Panc1 (cell line): ENCODE data around the gene NSD2. TPM values are rescaled to one million over a fixed set of nuclear protein-coding genes. Genes with fewer than 3 reads are reported as not detected.

Experiments
- ATAC-seq: fragments of 200-7000 bp; cut with Tn5 transposase; 2 replicates; pipeline ENCODE4 v1.9.1; 2020; ENCODE audit warnings: mild to moderate bottlenecking, moderate library complexity
- BruUV-seq: library from RNA; stranded (reverse); fragments of 400-500 nt; replicated peaks from 2 replicates; lab custom pipeline; 2021; lab: Mats Ljungman, UMichigan
- CTCF ChIA-PET: fragments of 300-600 bp; sonication (Branson Sonifier 250); formaldehyde crosslinking; loops from one replicate; lab custom pipeline; 2022; ENCODE audit warnings: antibody characterized with exemption; lab: Charles Lee
- POLR2A ChIA-PET: fragments of 300-600 bp; sonication (Branson Sonifier 250); formaldehyde crosslinking; loops from one replicate; lab custom pipeline; 2022; ENCODE audit warnings: antibody characterized with exemption; lab: Charles Lee
- DNase-seq: peaks from one replicate; pipeline ENCODE4 v3.0.0-alpha.2; 2010; ENCODE audit warnings: low read depth, low spot score
- H3K27ac ChIP-seq: 2 replicates; pipeline ENCODE4 v1.5.1; 2011; ENCODE audit warnings: mild to moderate bottlenecking, low read length, inconsistent platforms
- H3K27me3 ChIP-seq: fragments of 200-500 bp; sonication (Bioruptor generic); 2 replicates; pipeline ENCODE4 v1.6.0; 2014; ENCODE audit warnings: low read length, inconsistent platforms; ENCODE audit not compliant: control insufficient read depth, insufficient read depth
- H3K36me3 ChIP-seq: fragments of 200-500 bp; sonication (Bioruptor generic); 2 replicates; pipeline ENCODE4 v1.5.1; 2014; ENCODE audit warnings: inconsistent platforms, mild to moderate bottlenecking, low read length, moderate library complexity; ENCODE audit not compliant: control insufficient read depth, insufficient read depth
- H3K4me1 ChIP-seq: 2 replicates; pipeline ENCODE4 v1.5.1; 2011; ENCODE audit warnings: inconsistent platforms, mild to moderate bottlenecking, low read length, moderate library complexity; ENCODE audit not compliant: control insufficient read depth, insufficient read depth
- H3K4me3 ChIP-seq, 2 experiments: 2 replicates each; pipeline ENCODE4 v1.5.1; 2011 to 2012; ENCODE audit warnings: low read depth in 2 of 2, low read length in 2 of 2, mild to moderate bottlenecking in 2 of 2, inconsistent platforms in 1 of 2, moderate library complexity in 1 of 2
- H3K9me3 ChIP-seq: fragments of 200-500 bp; sonication (Bioruptor generic); 2 replicates; pipeline ENCODE4 v1.5.1; 2014; ENCODE audit warnings: low read depth, mild to moderate bottlenecking, inconsistent platforms, low read length, moderate library complexity; ENCODE audit not compliant: control insufficient read depth, insufficient read depth
- POLR2AphosphoS5 ChIP-seq: IDR thresholded peaks from 2 replicates; pipeline ENCODE4 v1.6.1; 2012; ENCODE audit warnings: mild to moderate bottlenecking, low read depth, low read length, moderate library complexity
- SIN3A ChIP-seq: IDR thresholded peaks from 2 replicates; pipeline ENCODE4 v1.6.1; 2012; ENCODE audit warnings: low read depth, mild to moderate bottlenecking, low read length, moderate library complexity, borderline replicate concordance; ENCODE audit not compliant: insufficient read depth
- TCF7L2 ChIP-seq: IDR thresholded peaks from 2 replicates; pipeline ENCODE4 v1.6.1; 2011; ENCODE audit warnings: mild to moderate bottlenecking, low read depth, low read length, inconsistent platforms
- in situ Hi-C: cut with HindIII; loops from 2 replicates; pipeline ENCODE4 v1.10.0; 2016; ENCODE audit warnings: low sequenced_read_pairs, low pct_unique_long_range_greater_than_20kb
- intact Hi-C: fragments of 100-400 bp; cut with micrococcal nuclease; formaldehyde crosslinking; loops from one replicate; pipeline ENCODE4 v1.10.0; 2022; ENCODE audit not compliant: unreplicated experiment
- total RNA-seq: library from RNA; stranded (reverse); gene quantifications from one replicate; pipeline ENCODE4 v1.2.1, GENCODE V29; 2021; ENCODE audit not compliant: unreplicated experiment
- TF ChIP-seq, protein P1 (sequence below), 2 experiments: IDR thresholded peaks; 2 replicates each; pipeline ENCODE4 v1.6.1; 2011 to 2012; ENCODE audit warnings: low read depth in 2 of 2, control low read depth in 1 of 2, low read length in 1 of 2, mild to moderate bottlenecking in 1 of 2, moderate library complexity in 1 of 2; ENCODE audit not compliant: insufficient read depth in 1 of 2
- TF ChIP-seq, protein P2 (sequence below): fragments of 450-650 bp; IDR thresholded peaks from 2 replicates; pipeline ENCODE4 v1.5.1; 2017; ENCODE audit warnings: mild to moderate bottlenecking

Gene NSD2
- total RNA-seq, 1 experiment from 2014 or later, result 116 TPM

DNA sequence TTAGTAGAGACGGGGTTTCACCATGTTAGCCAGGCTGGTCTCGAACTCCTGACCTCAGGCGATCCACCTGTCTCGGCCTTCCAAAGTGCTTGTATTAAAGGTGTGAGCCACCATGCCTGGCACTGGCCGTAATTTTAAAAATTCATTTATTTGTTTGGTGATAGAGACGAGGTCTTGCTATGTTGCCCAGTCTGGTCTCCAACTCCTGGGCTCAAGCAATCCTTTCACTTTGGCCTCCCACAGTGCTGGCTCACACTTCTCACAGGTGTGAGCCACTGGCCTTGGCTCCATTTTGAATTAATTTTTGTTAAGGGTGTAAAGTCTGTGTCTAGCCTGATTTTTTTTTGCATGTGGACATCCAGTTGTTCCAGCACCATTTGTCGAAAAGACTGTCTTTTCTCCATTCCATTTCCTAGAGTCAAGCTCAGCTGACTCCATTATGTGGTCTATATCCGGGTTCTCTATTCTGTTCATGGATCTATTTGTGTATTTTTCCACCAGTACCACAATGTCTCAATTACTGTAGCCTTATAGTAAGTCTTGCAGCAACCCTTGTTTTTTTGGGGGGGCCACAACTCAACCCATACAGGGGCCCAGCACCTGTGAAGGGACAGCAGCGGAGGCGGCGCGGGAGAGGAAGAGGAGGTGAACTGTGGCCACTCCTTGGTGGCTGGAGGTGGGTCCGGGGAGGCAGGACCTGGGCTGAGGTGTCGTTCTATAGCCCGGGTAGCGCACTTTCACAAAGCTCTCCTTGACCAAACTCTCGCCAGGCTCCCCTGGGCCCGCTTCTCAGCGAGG is 1.5 kb upstream of the NSD2 start:
- peaks cover 18% of the 10 kb centered on the region for H3K4me1 ChIP-seq
- BruUV-seq, result TSS peak; percentile 95
- CTCF ChIA-PET, result no interaction called here
- no peak for TF ChIP-seq POLR2AphosphoS5
- TF ChIP-seq TCF7L2, result no peak
- TF ChIP-seq SIN3A, result no peak
- TF ChIP-seq, protein P1, sequence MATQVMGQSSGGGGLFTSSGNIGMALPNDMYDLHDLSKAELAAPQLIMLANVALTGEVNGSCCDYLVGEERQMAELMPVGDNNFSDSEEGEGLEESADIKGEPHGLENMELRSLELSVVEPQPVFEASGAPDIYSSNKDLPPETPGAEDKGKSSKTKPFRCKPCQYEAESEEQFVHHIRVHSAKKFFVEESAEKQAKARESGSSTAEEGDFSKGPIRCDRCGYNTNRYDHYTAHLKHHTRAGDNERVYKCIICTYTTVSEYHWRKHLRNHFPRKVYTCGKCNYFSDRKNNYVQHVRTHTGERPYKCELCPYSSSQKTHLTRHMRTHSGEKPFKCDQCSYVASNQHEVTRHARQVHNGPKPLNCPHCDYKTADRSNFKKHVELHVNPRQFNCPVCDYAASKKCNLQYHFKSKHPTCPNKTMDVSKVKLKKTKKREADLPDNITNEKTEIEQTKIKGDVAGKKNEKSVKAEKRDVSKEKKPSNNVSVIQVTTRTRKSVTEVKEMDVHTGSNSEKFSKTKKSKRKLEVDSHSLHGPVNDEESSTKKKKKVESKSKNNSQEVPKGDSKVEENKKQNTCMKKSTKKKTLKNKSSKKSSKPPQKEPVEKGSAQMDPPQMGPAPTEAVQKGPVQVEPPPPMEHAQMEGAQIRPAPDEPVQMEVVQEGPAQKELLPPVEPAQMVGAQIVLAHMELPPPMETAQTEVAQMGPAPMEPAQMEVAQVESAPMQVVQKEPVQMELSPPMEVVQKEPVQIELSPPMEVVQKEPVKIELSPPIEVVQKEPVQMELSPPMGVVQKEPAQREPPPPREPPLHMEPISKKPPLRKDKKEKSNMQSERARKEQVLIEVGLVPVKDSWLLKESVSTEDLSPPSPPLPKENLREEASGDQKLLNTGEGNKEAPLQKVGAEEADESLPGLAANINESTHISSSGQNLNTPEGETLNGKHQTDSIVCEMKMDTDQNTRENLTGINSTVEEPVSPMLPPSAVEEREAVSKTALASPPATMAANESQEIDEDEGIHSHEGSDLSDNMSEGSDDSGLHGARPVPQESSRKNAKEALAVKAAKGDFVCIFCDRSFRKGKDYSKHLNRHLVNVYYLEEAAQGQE (IDR thresholded peaks at IDR 0.05; ENCODE audit: insufficient read depth in 1 of 2, low read depth in 2 of 2, low read length in 1 of 2), result no peak
- TF ChIP-seq, protein P2, sequence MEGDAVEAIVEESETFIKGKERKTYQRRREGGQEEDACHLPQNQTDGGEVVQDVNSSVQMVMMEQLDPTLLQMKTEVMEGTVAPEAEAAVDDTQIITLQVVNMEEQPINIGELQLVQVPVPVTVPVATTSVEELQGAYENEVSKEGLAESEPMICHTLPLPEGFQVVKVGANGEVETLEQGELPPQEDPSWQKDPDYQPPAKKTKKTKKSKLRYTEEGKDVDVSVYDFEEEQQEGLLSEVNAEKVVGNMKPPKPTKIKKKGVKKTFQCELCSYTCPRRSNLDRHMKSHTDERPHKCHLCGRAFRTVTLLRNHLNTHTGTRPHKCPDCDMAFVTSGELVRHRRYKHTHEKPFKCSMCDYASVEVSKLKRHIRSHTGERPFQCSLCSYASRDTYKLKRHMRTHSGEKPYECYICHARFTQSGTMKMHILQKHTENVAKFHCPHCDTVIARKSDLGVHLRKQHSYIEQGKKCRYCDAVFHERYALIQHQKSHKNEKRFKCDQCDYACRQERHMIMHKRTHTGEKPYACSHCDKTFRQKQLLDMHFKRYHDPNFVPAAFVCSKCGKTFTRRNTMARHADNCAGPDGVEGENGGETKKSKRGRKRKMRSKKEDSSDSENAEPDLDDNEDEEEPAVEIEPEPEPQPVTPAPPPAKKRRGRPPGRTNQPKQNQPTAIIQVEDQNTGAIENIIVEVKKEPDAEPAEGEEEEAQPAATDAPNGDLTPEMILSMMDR, result no peak
- no peaks in the 10 kb centered on the region for H3K9me3 ChIP-seq
- DNase-seq (no peak), ATAC-seq (peak; percentile 18)
- POLR2A ChIA-PET, result no interaction called here
- no peaks in the 10 kb centered on the region for H3K27me3 ChIP-seq
- in situ Hi-C loops (no loop called here), intact Hi-C loops (no loop called here)
- H3K4me3 ChIP-seq, result peak overlapping the region; percentile 57 to 65
- peak overlapping the region; percentile 84 for H3K27ac ChIP-seq
- H3K36me3 ChIP-seq, result no peaks in the 10 kb centered on the region

DNA sequence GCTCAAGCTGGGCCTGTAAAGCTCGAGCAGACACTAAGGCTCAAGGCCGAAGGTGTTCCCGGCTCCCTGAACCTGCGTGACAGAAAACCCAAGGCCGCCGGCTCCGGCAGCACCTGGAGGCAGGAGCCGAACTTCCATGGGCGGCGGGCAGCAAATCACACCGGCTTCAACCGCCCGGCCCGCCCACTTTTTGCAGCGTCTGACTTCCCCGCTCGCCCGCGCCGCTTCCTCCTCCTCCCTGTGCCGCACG is 940 bp upstream of the NSD2 start:
- Histone ChIP-seq H3K36me3 (no peaks in the 10 kb centered on the region), H3K27me3 (no peaks in the 10 kb centered on the region), H3K9me3 (no peaks in the 10 kb centered on the region), H3K4me1 (peaks cover 18% of the 10 kb centered on the region), H3K4me3 (peak overlapping the region; percentile 57 to 65), H3K27ac (peak overlapping the region; percentile 84)
- intact Hi-C loops, result no loop called here
- ChIA-PET POLR2A (no interaction called here), CTCF (no interaction called here)
- BruUV-seq, result no TSS peak
- DNase-seq (no peak), ATAC-seq (peak; percentile 78)
- in situ Hi-C loops, result no loop called here
- no peak for TF ChIP-seq TCF7L2
- TF ChIP-seq SIN3A, result 0 out of 2 replicates have a peak, but pooled peaks have one; percentile 17

DNA sequence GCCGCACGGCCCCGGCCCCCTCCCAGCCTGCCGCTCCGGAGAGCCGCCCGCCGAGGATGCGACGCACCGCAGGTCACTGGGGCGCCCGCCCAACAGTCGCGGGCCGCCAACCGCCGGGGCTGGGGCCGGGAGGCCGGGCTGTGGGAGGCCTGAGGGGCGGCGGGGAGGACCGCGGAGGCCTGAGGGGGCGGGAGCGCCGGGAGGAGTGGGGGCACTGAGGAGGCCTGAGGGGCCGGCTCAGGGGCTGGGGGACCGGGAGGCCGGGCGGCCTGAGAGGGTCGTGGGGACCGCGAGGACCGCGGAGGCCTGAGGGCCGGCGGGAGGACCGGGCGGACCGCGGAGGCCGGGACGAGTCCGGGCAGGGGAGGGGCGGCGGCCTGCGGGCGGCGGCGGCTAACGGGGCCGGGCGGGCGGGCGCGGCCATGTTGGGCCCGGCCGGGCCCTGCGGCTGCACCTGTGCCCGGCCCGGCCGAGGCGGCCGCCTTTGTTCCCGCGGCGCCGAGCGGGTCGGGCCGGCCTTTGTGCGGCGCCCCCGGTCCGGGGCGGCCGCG is 353 bp downstream of the NSD2 start:
- CTCF ChIA-PET, result no interaction called here
- ATAC-seq (peak; percentile 46), DNase-seq (no peak)
- H3K9me3 ChIP-seq, result no peaks in the 10 kb centered on the region
- TF ChIP-seq, protein P2, result no peak
- no peak for TF ChIP-seq POLR2AphosphoS5
- TF ChIP-seq SIN3A, result no peak
- TF ChIP-seq, protein P1 (IDR thresholded peaks at IDR 0.05; ENCODE audit: insufficient read depth in 1 of 2, low read depth in 2 of 2, low read length in 1 of 2), result no peak
- no peak for TF ChIP-seq TCF7L2
- in situ Hi-C loops, result no loop called here
- peaks cover 18% of the 10 kb centered on the region for H3K4me1 ChIP-seq
- BruUV-seq, result no TSS peak
- intact Hi-C loops, result no loop called here
- no peak overlapping the region for H3K27ac ChIP-seq
- POLR2A ChIA-PET, result no interaction called here
- peak overlapping the region; percentile 69 to 70 for H3K4me3 ChIP-seq
- no peaks in the 10 kb centered on the region for H3K36me3 ChIP-seq
- no peaks in the 10 kb centered on the region for H3K27me3 ChIP-seq
